HCT116 (cell line): Measurements from ENCODE around the gene PACSIN2. TPM values are rescaled to one million over a fixed set of nuclear protein-coding genes. Genes with fewer than 3 reads are reported as not detected.

Experiments
- ATAC-seq: fragments of 200-7000 bp; cut with Tn5 transposase; 2 replicates; pipeline ENCODE4 v1.9.1; 2020; ENCODE audit warnings: mild to moderate bottlenecking, moderate library complexity
- BruUV-seq: library from RNA; stranded (reverse); fragments of 400-500 nt; replicated peaks from 2 replicates; lab custom pipeline; 2021; lab: Mats Ljungman, UMichigan
- CTCF ChIA-PET: fragments of 300-600 bp; sonication (Branson Sonifier 250); formaldehyde crosslinking; loops from one replicate; lab custom pipeline; 2021; ENCODE audit warnings: antibody characterized with exemption; lab: Charles Lee
- POLR2A ChIA-PET: fragments of 300-600, 350-600 bp; sonication (Branson Sonifier 250); formaldehyde crosslinking; loops from one replicate; lab custom pipeline; 2021; ENCODE audit warnings: antibody characterized with exemption; lab: Charles Lee
- RAD21 ChIA-PET, 2 experiments: fragments of 300-600 bp; sonication (Branson Sonifier 250); formaldehyde crosslinking; loops; one replicate each; lab custom pipeline; 2023; ENCODE audit warnings: low total read pairs in 2 of 2; ENCODE audit not compliant: uncharacterized antibody in 2 of 2, unreplicated experiment in 2 of 2, low non-redundant PET in 1 of 2; lab: Charles Lee
- DNase-seq: peaks from one replicate; pipeline ENCODE4 v3.0.0-alpha.2; 2010; ENCODE audit warnings: low read depth, low spot score
- H2AFZ ChIP-seq: fragments of 200-600 bp; shearing (Covaris generic), sonication (generic); 2 replicates; pipeline ENCODE4 v1.6.1; 2017; ENCODE audit warnings: low read depth, mixed run types, mixed read lengths, antibody characterized with exemption, low read length; ENCODE audit not compliant: poor library complexity, severe bottlenecking
- H3K27ac ChIP-seq: 2 replicates; pipeline ENCODE4 v1.5.1; 2012; ENCODE audit warnings: low read depth, low read length
- H3K27me3 ChIP-seq: fragments of 200-600 bp; sonication (generic); 2 replicates; pipeline ENCODE4 v1.6.1; 2016; ENCODE audit warnings: mixed run types, low read length, mixed read lengths; ENCODE audit not compliant: insufficient read depth
- H3K36me3 ChIP-seq, 2 experiments: fragments of 200-500 bp in 1 of 2; fragments of 200-600 bp in 1 of 2; sonication (Bioruptor generic) in 1 of 2; sonication (generic) in 1 of 2; 2 replicates each; pipeline versions ENCODE4 v1.5.1 to v1.6.1; 2014 to 2016; ENCODE audit warnings: low read length in 2 of 2, inconsistent platforms in 1 of 2, mixed read lengths in 1 of 2, mixed run types in 1 of 2; ENCODE audit not compliant: insufficient read depth in 2 of 2, control insufficient read depth in 1 of 2
- H3K4me1 ChIP-seq, 2 experiments: fragments of 200-600 bp in 1 of 2; sonication (generic) in 1 of 2; 2 replicates each; pipeline versions ENCODE4 v1.5.1 to v1.6.1; 2012 to 2017; ENCODE audit warnings: low read length in 2 of 2, inconsistent platforms in 1 of 2, mild to moderate bottlenecking in 1 of 2, mixed read lengths in 1 of 2, mixed run types in 1 of 2, moderate library complexity in 1 of 2; ENCODE audit not compliant: insufficient read depth in 2 of 2, control insufficient read depth in 1 of 2
- H3K4me2 ChIP-seq: fragments of 200-600 bp; sonication (generic); 2 replicates; pipeline ENCODE4 v1.6.1; 2017; ENCODE audit warnings: mixed run types, low read length, mixed read lengths
- H3K4me3 ChIP-seq, 2 experiments: fragments of 200-600 bp in 1 of 2; sonication (generic) in 1 of 2; replicated peaks in 1 of 2; 2 replicates each; pipeline ENCODE4 v1.5.1; 2011 to 2016; ENCODE audit warnings: low read length in 2 of 2, control low read depth in 1 of 2, low read depth in 1 of 2, mild to moderate bottlenecking in 1 of 2, mixed read lengths in 1 of 2, mixed run types in 1 of 2
- H3K79me2 ChIP-seq: fragments of 200-600 bp; sonication (generic); 2 replicates; pipeline ENCODE4 v1.6.1; 2017; ENCODE audit warnings: mild to moderate bottlenecking, mixed run types, low read length, moderate library complexity, mixed read lengths; ENCODE audit not compliant: insufficient read depth
- H3K9ac ChIP-seq: fragments of 200-600 bp; sonication (generic); 2 replicates; pipeline ENCODE4 v1.6.1; 2016; ENCODE audit warnings: low read length, mixed read lengths
- H3K9me2 ChIP-seq: fragments of 200-600 bp; sonication (generic), shearing (Covaris generic); 2 replicates; pipeline ENCODE4 v1.6.1; 2017; ENCODE audit warnings: mixed run types, mild to moderate bottlenecking, moderate library complexity; ENCODE audit not compliant: insufficient read depth
- H3K9me3 ChIP-seq, 2 experiments: fragments of 200-500 bp in 1 of 2; fragments of 200-600 bp in 1 of 2; sonication (Bioruptor generic) in 1 of 2; sonication (generic) in 1 of 2; 2 replicates each; pipeline ENCODE4 v1.6.1; 2014 to 2017; ENCODE audit warnings: low read length in 2 of 2, mixed read lengths in 2 of 2, inconsistent platforms in 1 of 2, low read depth in 1 of 2, mild to moderate bottlenecking in 1 of 2, mixed run types in 1 of 2, moderate library complexity in 1 of 2; ENCODE audit not compliant: control insufficient read depth in 1 of 2, insufficient read depth in 1 of 2
- H4K20me1 ChIP-seq: fragments of 200-600 bp; sonication (generic), shearing (Covaris generic); 2 replicates; pipeline ENCODE4 v1.6.1; 2017; ENCODE audit warnings: mixed run types, mild to moderate bottlenecking, moderate library complexity; ENCODE audit not compliant: insufficient read depth
- ATF3 ChIP-seq: IDR thresholded peaks from 2 replicates; pipeline ENCODE4 v1.6.1; 2012
- CBX3 ChIP-seq: IDR thresholded peaks from 2 replicates; pipeline ENCODE4 v1.6.1; 2012; ENCODE audit warnings: low read depth
- CEBPB ChIP-seq: IDR thresholded peaks from 2 replicates; pipeline ENCODE4 v1.6.1; 2012; ENCODE audit warnings: low read depth
- EGR1 ChIP-seq: IDR thresholded peaks from 2 replicates; pipeline ENCODE4 v1.6.1; 2012; ENCODE audit warnings: low read depth
- ELF1 ChIP-seq: IDR thresholded peaks from 2 replicates; pipeline ENCODE4 v1.6.1; 2012; ENCODE audit warnings: low read depth, borderline replicate concordance
- EZH2 ChIP-seq: fragments of 200-600 bp; sonication (generic); IDR thresholded peaks from 2 replicates; pipeline ENCODE4 v1.6.1; 2017; ENCODE audit warnings: antibody characterized with exemption, mixed run types
- FOSL1 ChIP-seq: IDR thresholded peaks from 2 replicates; pipeline ENCODE4 v1.6.1; 2012; ENCODE audit warnings: low read depth
- JUND ChIP-seq: IDR thresholded peaks from 2 replicates; pipeline ENCODE4 v1.6.1; 2012
- POLR2AphosphoS5 ChIP-seq: IDR thresholded peaks from 2 replicates; pipeline ENCODE4 v1.6.1; 2011; ENCODE audit warnings: mild to moderate bottlenecking, low read depth, low read length, moderate library complexity
- SP1 ChIP-seq: IDR thresholded peaks from 2 replicates; pipeline ENCODE4 v1.6.1; 2012; ENCODE audit warnings: low read depth
- YY1 ChIP-seq: IDR thresholded peaks from 2 replicates; pipeline ENCODE4 v1.6.1; 2011; ENCODE audit warnings: low read length, low read depth, moderate library complexity, mild to moderate bottlenecking; ENCODE audit not compliant: insufficient replicate concordance; ENCODE audit errors: extremely low read depth
- ZBTB33 ChIP-seq: IDR thresholded peaks from 2 replicates; pipeline ENCODE4 v1.6.1; 2011; ENCODE audit warnings: mild to moderate bottlenecking, low read length, moderate library complexity; ENCODE audit not compliant: insufficient replicate concordance; ENCODE audit errors: extremely low read depth
- intact Hi-C: fragments of 100-400 bp; cut with micrococcal nuclease; formaldehyde crosslinking; loops from 2 replicates; pipeline ENCODE4 v1.10.0; 2022
- total RNA-seq: library from RNA; stranded (reverse); gene quantifications from one replicate; pipeline ENCODE4 v1.2.1, GENCODE V29; 2021; ENCODE audit not compliant: unreplicated experiment
- TF ChIP-seq, protein P1 (sequence below): IDR thresholded peaks from 2 replicates; pipeline ENCODE4 v1.6.1; 2012
- TF ChIP-seq, protein P2 (sequence below), 3 experiments: fragments of 200-600 bp in 1 of 3; sonication (generic) in 1 of 3; IDR thresholded peaks in 2 of 3; conservative IDR thresholded peaks in 1 of 3; 2 replicates each; pipeline ENCODE4 v1.5.1; 2012 to 2017; ENCODE audit warnings: low read depth in 2 of 3, low read length in 2 of 3, antibody characterized with exemption in 1 of 3, borderline replicate concordance in 1 of 3, control low read depth in 1 of 3, mild to moderate bottlenecking in 1 of 3, mixed read lengths in 1 of 3, mixed run types in 1 of 3, moderate library complexity in 1 of 3; ENCODE audit not compliant: insufficient read depth in 1 of 3

The PACSIN2 gene
- total RNA-seq, 1 experiment from 2014 or later = 48.2 TPM

DNA sequence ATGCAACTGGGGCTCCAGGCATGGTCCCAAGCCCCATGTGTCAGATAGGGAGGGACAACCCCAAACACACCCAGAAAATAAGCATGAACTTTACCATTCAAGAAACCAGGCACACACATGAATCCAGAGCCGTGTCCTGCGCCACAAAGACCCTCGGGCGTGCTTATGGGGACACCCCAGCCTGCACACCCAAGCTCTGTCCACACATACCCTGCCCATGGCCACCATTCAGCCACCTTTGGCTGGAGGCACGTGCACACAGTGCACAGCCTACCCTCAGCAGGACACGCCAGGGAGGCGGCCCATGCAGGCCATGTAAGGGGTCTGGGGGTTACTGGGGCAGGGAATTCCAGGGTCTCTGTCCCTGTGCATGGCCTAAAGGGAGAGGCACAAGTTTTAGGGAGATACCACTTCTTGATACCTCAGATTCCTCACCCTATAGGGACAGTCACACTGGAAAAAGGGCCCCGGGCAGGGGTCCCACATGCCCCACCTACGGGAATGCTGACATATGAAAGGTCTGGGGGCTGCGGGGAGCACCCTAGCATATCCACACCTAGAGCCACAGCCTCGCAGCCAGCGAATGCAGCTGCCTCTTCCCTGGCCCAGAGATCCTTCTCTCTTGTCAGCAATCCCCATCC lies 20.6 kb downstream of the PACSIN2 start:
- H3K4me1 ChIP-seq = peaks cover 20 to 47% of the 10 kb centered on the region in 2 experiments
- peaks cover 83% of the 10 kb centered on the region for H3K79me2 ChIP-seq
- intact Hi-C loops = no loop called here
- no peak overlapping the region for H3K4me2 ChIP-seq
- TF ChIP-seq YY1 = no peak
- no peak for TF ChIP-seq ELF1
- TF ChIP-seq EGR1 = no peak
- no peak for TF ChIP-seq FOSL1
- TF ChIP-seq ATF3 = no peak
- no peak for TF ChIP-seq SP1
- no peak for TF ChIP-seq POLR2AphosphoS5
- TF ChIP-seq, all 23 proteins: peak for 0
- no peak for DNase-seq
- Histone ChIP-seq H3K4me3 (no peak overlapping the region), H3K27me3 (no peaks in the 10 kb centered on the region), H4K20me1 (peaks cover 4% of the 10 kb centered on the region; the same call in 1 of the 2 replicates), H2AFZ (no peak overlapping the region), H3K27ac (no peak overlapping the region), H3K36me3 (no peaks in the 10 kb centered on the region), H3K9me3 (no peaks in the 10 kb centered on the region), H3K9me2 (no peaks in the 10 kb centered on the region), H3K9ac (no peak overlapping the region)
- ChIA-PET CTCF (no interaction called here), POLR2A (no interaction called here), RAD21 (no interaction called here)
- ATAC-seq = no peak
- no TSS peak for BruUV-seq

DNA sequence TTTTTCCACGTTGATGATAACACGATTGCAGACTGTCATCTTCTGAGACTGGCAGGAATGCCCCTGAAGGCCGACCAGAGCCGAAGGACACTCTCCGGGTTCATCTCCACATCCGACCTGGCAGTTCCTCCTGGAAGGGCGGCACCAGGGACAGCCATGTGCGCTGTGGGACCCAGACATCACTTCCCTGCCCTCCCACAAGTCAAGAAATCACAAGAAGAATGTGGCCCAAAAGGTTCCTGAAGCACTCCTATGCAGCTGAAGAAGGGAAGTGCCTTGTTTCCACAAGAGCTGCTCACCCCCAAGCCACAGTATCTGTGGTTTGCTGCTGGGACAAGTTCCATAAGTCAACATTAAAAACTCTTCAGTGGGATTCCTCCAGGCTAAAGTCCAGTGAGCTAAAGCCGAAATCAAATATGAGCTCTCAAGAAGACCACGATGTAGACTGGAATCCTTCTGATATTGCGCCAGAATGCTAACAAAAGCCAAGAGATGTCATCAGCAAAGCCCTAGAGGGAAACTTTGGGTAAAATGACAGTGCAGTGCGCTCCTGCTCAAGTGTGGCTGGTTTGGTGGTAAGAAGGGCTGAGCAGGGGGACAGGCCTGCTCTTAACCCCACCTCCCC lies 21.2 kb downstream of the PACSIN2 start:
- Histone ChIP-seq H3K27me3 (no peaks in the 10 kb centered on the region), H3K9me2 (no peaks in the 10 kb centered on the region), H3K4me2 (no peak overlapping the region), H3K4me1 (peaks cover 20 to 44% of the 10 kb centered on the region in 2 experiments), H2AFZ (no peak overlapping the region), H3K36me3 (no peaks in the 10 kb centered on the region), H3K79me2 (peaks cover 81% of the 10 kb centered on the region), H4K20me1 (peaks cover 4% of the 10 kb centered on the region; the same call in 1 of the 2 replicates), H3K4me3 (no peak overlapping the region), H3K9ac (no peak overlapping the region), H3K9me3 (no peaks in the 10 kb centered on the region), H3K27ac (no peak overlapping the region)
- POLR2A ChIA-PET = no interaction called here
- RAD21 ChIA-PET = no interaction called here
- DNase-seq = no peak
- no peak for ATAC-seq
- CTCF ChIA-PET = no interaction called here
- intact Hi-C loops = no loop called here
- BruUV-seq = no TSS peak
- TF ChIP-seq CEBPB = no peak
- TF ChIP-seq EZH2 = no peak
- TF ChIP-seq, protein P1, sequence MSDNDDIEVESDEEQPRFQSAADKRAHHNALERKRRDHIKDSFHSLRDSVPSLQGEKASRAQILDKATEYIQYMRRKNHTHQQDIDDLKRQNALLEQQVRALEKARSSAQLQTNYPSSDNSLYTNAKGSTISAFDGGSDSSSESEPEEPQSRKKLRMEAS = no peak
- TF ChIP-seq YY1 = no peak
- TF ChIP-seq ZBTB33 = no peak
- no peak for TF ChIP-seq CBX3
- no peak for TF ChIP-seq SP1
- TF ChIP-seq, protein P2, sequence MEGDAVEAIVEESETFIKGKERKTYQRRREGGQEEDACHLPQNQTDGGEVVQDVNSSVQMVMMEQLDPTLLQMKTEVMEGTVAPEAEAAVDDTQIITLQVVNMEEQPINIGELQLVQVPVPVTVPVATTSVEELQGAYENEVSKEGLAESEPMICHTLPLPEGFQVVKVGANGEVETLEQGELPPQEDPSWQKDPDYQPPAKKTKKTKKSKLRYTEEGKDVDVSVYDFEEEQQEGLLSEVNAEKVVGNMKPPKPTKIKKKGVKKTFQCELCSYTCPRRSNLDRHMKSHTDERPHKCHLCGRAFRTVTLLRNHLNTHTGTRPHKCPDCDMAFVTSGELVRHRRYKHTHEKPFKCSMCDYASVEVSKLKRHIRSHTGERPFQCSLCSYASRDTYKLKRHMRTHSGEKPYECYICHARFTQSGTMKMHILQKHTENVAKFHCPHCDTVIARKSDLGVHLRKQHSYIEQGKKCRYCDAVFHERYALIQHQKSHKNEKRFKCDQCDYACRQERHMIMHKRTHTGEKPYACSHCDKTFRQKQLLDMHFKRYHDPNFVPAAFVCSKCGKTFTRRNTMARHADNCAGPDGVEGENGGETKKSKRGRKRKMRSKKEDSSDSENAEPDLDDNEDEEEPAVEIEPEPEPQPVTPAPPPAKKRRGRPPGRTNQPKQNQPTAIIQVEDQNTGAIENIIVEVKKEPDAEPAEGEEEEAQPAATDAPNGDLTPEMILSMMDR (IDR thresholded peaks at IDR 0.05 in 2 of 3, conservative IDR thresholded peaks at IDR 0.05 in 1 of 3; ENCODE audit: borderline replicate concordance in 1 of 3, insufficient read depth in 1 of 3, low read depth in 2 of 3, low read length in 2 of 3) = no peak
- no peak for TF ChIP-seq ATF3
- no peak for TF ChIP-seq EGR1
- no peak for TF ChIP-seq JUND
